Suprapubic skin (tissue), 3 donors: ENCODE measurements around the gene AGTPBP1.

Experiments
- POLR2A ChIP-seq, 2 donors: fragments of 450-650 bp; IDR thresholded peaks; one replicate each; pipeline ENCODE4 v1.6.1; 2017; ENCODE audit warnings: antibody characterized with exemption in 2 of 2, mild to moderate bottlenecking in 2 of 2, moderate library complexity in 2 of 2
- TF ChIP-seq, protein P1 (sequence below), 2 donors: fragments of 200-600 bp in 1 of 2; fragments of 450-650 bp in 1 of 2; sonication (generic) in 1 of 2; IDR thresholded peaks; one replicate each; pipeline ENCODE4 v1.5.1; 2016 to 2019; ENCODE audit warnings: antibody characterized with exemption in 2 of 2, mild to moderate bottlenecking in 1 of 2, moderate library complexity in 1 of 2

DNA sequence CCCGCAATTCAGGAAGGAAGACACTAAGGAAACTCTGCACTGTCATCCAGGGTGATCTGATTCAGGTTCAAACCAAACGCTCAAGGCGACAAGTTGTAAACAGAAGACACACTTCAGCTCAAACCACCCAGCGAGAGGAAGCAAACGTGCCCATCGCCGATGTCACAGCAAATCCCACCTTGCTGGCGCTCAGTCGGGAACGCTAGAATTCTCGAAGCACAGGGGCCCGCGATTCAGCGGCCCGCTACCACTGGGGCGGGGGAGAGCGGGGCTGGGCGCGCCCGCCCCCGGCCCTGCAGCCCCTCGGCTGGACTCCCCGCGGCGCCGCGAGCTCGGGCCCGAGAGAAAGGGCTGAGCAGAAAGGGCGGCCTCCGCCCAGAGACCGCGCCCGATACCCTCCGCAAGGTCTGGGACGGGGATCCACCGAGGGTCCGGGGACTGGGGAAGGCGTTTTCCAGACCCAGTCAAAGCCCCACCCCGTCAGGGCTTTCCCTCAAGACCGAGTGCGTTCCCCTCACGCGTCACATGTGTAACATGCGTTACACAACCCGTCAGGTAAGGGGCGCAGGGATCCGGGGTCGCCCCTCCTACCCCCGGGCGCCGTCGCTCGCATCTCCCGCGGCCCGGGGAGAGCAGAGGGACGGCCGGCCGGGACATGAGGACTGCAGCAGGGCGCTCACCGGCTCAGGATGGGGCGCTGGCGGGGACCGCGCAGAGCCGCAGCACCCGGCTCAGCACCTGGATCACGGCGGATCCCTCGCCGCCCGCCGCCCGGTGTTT lies 469 bp downstream of the AGTPBP1 start:
- TF ChIP-seq, protein P1, sequence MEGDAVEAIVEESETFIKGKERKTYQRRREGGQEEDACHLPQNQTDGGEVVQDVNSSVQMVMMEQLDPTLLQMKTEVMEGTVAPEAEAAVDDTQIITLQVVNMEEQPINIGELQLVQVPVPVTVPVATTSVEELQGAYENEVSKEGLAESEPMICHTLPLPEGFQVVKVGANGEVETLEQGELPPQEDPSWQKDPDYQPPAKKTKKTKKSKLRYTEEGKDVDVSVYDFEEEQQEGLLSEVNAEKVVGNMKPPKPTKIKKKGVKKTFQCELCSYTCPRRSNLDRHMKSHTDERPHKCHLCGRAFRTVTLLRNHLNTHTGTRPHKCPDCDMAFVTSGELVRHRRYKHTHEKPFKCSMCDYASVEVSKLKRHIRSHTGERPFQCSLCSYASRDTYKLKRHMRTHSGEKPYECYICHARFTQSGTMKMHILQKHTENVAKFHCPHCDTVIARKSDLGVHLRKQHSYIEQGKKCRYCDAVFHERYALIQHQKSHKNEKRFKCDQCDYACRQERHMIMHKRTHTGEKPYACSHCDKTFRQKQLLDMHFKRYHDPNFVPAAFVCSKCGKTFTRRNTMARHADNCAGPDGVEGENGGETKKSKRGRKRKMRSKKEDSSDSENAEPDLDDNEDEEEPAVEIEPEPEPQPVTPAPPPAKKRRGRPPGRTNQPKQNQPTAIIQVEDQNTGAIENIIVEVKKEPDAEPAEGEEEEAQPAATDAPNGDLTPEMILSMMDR (IDR thresholded peaks at IDR 0.05), result no peak
- TF ChIP-seq POLR2A (IDR thresholded peaks at IDR 0.05), result peak in 1 of 2 donors; percentile 32
